ENCODE measurements around the gene LPP.

Gene LPP

DNA sequence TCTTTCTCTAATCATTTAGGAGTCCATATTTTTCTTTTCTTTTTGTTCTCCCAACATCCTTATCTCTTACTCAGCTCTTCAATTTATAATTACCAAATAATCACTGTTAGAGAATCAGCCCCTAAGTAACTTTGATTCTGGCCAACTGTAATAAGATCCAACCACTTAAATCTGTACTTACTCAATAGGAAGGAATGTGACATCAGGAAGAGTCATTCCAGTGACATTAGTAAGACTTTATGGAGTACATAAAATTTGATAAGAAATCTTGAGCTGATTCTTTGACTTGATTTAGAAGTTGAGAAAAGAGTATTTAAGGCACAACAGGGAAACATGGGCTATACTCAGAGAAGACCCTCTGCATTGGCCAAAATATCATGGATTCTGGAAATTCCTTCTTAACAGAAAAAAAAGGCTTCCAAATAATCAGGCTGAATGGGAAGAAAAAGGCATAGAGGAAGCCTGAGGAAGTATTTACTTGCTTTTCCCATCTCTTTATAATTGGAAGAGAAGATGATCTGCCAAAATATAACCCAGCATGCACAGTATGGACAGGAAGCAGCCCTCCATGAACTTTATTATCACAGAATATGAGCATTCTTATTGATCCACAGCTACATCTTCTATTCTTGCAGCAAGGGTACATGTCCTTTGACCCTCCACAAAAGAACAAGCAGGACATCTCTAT, 728.1 kb downstream of the LPP start:
- DNase-seq (ENCODE audit: low spot score) = peak; percentile 73

- peak; percentile 28 for DNase-seq (ENCODE audit: low spot score)
Observed at GRCh38 chr3:188884299-188885043, 730.5 kb downstream of the LPP start.

GRCh38 chr3:188888321-188889053, 734.5 kb downstream of the LPP start:
- DNase-seq (ENCODE audit: low spot score) = no peak

GRCh38 chr3:188889054-188889491, 735.1 kb downstream of the LPP start:
- no peak for DNase-seq (ENCODE audit: low spot score)

DNA sequence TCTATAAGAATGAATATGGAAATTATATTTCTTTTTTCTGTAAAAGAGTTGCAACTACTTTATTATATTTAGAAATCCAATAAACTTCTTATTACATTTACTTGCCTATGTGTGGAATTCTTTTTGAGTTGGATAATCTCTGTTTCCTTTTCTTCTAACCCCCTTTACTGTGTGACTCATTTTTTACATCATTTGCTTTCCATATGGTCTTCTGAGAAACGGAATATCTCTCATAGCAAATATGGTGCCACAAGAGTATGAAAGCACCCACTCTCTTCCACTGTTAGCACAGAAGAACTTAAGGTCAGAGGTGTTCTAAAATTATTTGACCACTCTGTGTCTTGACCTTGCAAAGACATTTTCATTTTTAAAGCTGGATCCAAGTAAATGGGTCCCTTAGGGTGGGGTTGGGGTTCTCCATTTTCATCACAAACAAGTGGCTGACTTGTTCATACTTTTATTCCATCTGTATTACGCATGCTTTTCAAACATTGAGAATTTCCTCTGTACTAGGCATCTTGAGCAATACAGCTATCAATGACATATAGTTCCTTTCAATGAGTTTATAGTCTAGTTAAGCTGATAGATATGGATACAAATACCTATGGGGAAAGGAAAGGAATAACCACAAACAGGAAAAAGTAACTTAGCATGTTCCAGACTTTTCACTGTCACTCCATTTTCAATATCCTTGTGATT, 736.8 kb downstream of the LPP start:
- DNase-seq (ENCODE audit: low spot score) = no peak

DNA sequence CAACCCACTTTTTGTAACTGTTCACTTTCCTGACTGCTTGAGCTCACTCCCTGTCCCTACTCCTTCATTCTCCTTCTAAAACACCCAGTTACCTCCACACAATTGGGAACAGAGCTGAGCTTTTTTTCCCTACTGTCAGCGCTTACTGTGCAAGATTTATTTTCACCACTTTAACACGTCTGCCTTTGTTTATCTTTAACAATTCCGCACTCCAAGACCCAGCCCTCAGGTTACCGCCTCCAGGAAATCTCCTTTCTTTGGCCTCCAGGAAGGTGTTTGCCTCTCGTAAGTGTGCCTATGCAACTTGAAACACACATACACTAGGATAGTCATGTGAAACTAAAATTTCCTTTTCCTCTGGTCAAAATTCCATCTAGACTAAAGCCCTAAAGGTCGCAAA, 745.9 kb downstream of the LPP start:
- DNase-seq (ENCODE audit: low spot score) = no peak

DNA sequence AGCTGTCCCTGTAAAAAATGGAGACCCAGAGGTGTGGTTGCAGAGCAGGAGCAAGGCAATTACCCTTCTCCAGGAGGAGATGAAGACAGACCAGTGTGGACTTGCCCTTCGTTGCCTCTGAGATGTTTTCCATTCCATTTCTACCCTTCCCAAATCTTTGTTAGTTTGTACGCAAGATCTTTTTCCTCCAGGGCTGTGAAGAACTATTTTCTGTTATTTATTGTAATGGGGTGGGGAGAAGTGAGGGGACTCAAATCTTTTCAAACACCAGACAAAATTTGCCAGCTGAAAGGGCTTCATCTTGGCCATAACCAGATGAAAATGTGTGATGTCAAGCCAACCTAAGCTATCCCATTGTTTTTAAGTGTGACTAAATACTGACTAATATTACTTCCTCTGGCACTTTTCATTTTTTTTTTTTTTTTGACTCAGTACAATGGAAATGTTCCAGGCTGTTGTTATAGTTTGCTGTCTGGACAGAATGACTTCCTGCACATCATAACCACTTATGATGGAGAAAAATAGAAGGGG, 746.5 kb downstream of the LPP start:
- peak; percentile 92 for DNase-seq (ENCODE audit: low spot score)

DNA sequence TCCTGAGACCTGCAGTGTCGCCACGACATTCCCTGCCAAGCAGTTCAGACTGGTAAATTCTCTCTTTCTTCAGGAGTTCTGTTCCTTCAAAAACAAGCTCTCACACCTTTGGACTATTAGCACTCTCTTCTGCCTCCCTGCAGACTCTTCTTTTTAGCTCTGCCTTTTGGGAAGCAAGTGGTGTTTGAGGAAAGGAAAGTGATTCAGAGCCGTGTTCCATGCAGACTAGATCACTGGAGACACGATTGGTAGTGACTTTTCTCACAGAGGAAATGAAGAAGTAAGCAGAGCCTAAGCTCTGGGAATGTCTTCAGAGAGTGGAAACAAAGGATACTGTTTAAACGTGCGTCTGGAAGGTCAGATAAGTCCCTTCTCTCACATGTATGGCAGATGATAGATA, 747.2 kb downstream of the LPP start:
- peak; percentile 81 for DNase-seq (ENCODE audit: low spot score)

GRCh38 chr3:188901671-188902287, 747.8 kb downstream of the LPP start:
- DNase-seq (ENCODE audit: low spot score) = no peak

- no peak for DNase-seq (ENCODE audit: low spot score)
Observed at GRCh38 chr3:188904670-188905069, 750.7 kb downstream of the LPP start.

DNA sequence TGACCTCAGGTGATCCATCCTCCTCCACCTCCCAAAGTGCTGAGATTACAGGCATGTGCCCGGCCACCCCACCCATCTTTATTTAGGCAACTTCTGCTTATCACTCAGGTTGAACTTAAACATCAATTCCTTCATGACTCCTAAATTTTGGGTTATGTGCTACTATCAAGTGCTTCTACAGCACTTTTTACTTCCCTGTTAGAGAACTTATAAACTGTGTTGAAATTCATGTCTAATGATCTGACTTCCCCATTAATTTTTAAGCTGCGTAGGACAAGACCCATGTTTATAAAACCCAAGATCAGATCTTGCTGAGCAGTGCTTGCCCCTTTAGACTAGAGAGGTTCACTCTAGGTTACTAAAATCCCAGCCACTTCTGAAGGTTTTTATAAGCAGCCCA, 751.6 kb downstream of the LPP start:
- no peak for DNase-seq (ENCODE audit: low spot score)

DNA sequence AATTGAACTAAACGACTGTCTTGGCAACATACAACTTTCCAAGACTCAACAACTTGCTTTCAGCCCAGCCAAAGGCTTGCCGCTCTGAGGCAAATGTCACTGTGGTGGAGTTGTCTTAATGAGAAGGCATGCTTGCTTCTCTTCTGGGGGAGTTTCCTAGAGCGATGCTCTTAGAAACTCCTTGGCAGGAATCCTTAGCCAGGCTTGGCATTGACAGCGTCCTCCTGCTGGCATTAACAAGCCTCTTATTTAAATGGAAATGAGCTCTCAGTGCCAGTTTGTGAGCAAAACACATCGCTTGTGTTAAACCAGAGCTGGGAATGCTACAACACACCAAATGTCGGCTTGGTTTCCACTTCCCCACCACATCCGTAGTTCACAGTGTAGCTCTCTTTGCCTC, 752.3 kb downstream of the LPP start:
- DNase-seq (ENCODE audit: low spot score) = no peak

DNA sequence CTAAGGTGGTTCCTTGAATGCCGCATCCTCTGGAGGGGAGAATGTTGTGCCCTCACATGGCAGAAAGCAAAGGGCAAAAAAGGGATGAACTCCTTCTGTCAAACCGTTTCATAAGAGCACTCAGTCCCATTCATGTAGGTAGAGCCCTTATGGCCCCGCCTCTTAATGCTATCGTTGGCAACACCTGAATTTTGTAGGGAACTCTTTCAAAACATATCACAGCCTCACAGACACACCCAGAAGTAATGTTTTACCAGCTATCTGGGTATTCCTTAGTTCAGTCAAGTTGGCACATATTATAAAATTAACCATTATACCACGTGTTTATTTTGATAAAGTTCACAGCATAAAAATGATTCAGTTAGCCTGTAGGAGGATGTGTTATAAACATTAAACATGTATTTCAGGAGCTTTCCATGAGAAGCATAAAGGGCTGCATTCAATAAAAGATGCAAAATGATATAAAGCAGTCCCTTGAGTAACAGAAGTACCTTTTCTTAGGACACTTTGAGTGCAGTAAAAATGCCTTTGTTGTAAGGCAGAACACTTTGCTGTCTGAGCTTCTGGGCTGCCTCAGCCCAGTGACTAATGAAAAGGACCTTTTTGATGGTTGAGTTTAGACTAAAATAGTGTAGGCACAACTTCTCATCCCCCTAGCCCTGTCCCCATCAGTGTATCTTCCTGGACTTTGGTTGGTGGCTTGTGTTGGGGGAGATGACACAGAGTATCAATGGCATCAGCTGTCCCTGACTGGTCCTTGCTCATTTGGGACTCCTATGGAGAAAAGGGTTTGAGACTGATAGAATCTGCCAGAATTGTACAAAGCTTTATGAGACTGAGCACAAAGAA, 754.3 kb downstream of the LPP start:
- DNase-seq (ENCODE audit: low spot score) = no peak

GRCh38 chr3:188911026-188911850, 757.3 kb downstream of the LPP start:
- DNase-seq (ENCODE audit: low spot score) = no peak

DNA sequence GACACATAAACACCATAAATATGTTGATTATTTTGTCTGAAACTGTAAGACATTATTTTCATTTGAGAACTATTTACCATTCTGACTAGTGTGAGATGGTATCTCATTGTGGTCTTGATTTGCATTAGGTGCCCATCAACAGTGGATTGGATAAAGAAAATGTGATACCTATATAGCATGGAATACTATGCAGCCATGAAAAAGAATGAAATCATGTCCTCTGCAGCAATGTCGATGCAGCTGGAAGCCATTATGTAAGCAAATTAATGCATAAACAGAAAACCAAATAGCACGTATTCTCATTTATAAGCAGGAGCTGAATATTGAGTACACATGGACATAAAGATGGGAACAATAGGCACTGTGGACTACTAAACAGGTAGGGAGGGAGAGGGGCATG, 759.1 kb downstream of the LPP start:
- DNase-seq (ENCODE audit: low spot score) = no peak

GRCh38 chr3:188914552-188914951, 760.6 kb downstream of the LPP start:
- peak; percentile 83 for DNase-seq (ENCODE audit: low spot score)

DNA sequence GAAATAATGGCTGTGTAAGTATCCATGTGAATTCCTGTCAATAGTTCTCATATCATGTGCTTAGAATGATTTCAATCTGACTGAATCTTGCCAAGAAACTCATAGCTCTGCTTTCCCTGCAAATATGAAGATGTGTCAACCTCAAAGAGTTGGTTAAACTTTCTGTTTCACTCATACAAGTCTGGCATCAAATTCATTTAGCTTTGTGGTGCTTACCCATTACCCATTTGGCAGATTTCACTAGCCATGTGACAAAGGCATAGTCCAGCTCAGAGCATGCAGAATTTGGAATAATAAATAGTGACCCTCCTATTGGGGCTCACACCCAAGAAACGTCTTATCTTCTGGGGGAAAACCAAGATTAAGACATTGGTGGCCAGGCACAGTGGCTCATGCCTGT, 761.2 kb downstream of the LPP start:
- no peak for DNase-seq (ENCODE audit: low spot score)

- DNase-seq (ENCODE audit: low spot score) = peak; percentile 83
Observed at GRCh38 chr3:188916934-188917401, 763.0 kb downstream of the LPP start.

DNA sequence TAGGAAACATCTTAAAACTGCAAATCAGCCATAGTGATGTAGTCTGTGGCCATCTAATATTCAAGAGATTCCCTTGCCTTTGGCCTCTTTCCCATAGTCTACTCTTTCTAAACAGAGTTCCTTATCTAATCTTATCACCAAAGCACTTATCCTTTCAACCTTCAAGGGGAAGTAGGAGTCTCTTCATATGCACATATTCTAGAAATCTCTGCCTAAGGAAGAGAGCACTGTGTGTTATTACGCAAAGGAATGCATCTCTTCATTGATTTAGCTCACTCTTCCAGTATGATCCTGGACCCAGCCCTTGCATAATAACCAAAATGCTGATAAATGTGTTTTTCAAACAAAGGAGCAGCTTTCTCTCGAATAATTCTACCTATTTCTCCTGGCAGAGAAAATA, 764.1 kb downstream of the LPP start:
- no peak for DNase-seq (ENCODE audit: low spot score)

GRCh38 chr3:188923671-188924070, 769.7 kb downstream of the LPP start:
- no peak for DNase-seq (ENCODE audit: low spot score)

All from kidney capillary endothelial cell (primary cell).